GM12875 (cell line): Measurements from ENCODE around the gene FBXO5.

Experiments used
- H3K4me3 ChIP-seq: one replicate; pipeline ENCODE4 v1.5.1; 2011; ENCODE audit warnings: low read depth, low read length, control low read depth
- TF ChIP-seq, protein P1 (sequence below): IDR thresholded peaks from 2 replicates; pipeline ENCODE4 v1.5.1; 2011; ENCODE audit warnings: low read depth, mild to moderate bottlenecking, control low read depth, inconsistent platforms, low read length, moderate library complexity, borderline replicate concordance; ENCODE audit not compliant: insufficient read depth

Gene FBXO5

DNA sequence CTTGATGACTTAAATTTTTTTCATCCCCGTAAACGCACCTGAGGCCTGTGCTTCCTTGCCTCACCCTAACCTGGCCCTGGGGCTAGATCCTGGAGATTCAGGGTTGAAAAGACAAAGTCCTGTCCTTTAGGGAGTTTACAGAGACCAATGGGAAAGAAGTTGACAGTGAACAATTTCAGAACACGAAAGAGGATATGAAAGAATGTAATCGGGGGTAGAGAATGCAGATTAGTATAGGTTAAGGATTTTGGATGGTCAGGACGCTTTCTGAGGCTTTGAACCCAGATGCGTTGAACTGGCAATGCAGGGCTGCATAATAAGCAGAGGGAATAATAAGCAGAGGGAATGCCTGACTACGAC, 1.7 kb upstream of the FBXO5 start:
- peak overlapping the region; percentile 51 for H3K4me3 ChIP-seq
- TF ChIP-seq, protein P1, sequence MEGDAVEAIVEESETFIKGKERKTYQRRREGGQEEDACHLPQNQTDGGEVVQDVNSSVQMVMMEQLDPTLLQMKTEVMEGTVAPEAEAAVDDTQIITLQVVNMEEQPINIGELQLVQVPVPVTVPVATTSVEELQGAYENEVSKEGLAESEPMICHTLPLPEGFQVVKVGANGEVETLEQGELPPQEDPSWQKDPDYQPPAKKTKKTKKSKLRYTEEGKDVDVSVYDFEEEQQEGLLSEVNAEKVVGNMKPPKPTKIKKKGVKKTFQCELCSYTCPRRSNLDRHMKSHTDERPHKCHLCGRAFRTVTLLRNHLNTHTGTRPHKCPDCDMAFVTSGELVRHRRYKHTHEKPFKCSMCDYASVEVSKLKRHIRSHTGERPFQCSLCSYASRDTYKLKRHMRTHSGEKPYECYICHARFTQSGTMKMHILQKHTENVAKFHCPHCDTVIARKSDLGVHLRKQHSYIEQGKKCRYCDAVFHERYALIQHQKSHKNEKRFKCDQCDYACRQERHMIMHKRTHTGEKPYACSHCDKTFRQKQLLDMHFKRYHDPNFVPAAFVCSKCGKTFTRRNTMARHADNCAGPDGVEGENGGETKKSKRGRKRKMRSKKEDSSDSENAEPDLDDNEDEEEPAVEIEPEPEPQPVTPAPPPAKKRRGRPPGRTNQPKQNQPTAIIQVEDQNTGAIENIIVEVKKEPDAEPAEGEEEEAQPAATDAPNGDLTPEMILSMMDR, result no peak

DNA sequence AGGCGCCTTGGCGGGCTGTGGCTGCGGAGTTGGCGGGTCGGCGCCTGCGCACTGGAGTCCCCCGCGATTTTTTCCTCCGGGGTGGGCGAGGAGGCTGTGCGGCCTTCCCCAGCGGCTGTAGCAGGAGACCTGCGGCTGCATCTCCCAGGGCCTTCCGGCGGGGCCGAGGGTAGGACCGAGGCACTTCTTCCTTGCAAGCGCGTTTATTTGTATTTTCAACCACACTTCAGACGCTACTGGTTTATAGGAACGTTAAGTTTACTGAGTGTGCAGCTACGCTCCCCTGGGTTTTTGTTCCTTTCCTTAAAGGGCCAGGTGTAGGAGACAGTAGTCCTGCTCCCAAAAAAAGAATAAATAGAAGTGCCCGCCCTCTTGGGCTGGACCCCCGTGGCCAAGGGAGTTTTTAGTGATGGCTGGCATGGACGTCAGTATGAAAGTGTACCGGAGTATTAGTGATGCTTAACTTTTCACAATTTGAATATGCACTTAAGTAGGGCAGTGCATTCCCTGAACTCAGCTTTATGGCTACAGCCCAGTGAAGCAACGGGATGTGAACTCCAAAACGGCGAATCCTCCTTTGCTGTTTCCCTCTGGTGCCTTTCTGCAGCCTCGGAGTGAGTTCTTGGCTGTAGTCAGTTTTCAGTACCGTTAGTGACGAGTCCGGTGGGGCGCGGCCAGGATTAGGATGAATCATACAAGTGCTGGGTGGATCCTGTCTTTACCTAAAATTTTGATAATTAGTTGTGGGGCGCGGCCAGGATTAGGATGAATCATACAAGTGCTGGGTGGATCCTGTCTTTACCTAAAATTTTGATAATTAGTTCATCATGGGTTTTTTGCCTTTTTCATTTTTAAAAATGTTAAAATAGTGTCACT, 1.0 kb upstream of the FBXO5 start:
- H3K4me3 ChIP-seq, result peak overlapping the region; percentile 51
- TF ChIP-seq, protein P1, result no peak

DNA sequence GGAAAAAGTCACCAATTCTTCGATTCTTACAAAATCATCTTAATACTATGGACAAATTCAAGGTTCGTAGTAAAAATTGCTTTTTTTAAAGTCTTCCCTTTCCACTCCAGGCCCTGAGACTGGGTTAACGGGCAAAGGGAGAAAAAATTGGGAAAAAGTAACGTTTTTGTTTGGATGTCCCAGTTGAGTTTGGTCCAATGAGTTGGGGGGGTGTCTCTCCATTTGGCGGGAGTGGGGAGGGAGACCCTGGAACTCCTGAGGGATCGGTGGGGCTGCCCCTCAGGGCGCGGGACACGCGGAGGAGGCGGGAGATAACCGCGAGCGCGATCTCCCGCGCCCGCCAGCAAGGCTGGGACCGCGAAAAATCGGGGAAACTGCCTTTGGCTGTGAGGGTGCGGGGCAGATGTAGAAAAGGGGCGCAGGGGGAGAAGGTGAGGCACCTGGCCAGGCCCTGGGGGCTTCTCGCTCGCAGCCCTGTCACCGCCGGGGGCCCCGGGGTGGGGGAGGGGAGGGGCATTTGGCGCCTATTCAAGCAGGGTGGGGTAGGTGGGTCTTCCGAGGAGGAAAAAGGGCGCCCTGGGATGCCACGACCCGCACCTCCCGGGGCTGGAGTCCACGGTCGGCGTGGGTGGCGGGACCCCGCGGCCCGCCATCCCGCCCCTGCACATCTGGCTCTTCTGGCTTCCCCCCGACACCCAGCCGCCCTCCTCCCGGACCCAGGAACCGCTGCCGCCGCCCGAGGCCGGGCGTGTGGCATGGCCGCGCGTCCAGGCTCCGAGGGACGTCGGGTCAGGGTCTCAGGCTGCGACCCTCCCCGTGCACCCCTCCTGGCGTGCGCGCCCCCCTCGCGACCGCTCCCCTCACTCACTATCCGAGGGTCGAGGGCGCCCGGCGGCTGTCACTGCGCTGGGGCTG, 595 bp downstream of the FBXO5 start:
- TF ChIP-seq, protein P1, result no peak
- H3K4me3 ChIP-seq, result peak overlapping the region; percentile 78

DNA sequence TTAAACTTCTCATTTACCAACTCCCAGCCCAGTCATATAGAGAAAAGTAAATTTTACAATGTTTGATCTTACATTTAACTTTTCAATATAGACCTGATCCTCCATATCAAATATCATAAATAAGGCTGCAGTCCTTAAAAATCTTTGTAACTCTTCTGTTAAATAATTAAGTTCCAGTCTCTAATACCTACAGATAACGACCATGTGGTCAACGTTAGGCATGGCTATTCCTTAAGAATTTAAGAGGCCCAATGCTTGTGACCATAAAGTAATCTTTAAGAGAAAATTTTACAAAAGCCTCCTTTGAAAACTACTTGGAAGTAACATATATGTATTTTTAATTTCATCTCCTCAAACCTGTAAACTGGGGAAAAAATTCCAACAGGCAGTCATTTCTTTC, 1.6 kb downstream of the FBXO5 start:
- TF ChIP-seq, protein P1, result no peak
- peak overlapping the region; percentile 17 for H3K4me3 ChIP-seq

DNA sequence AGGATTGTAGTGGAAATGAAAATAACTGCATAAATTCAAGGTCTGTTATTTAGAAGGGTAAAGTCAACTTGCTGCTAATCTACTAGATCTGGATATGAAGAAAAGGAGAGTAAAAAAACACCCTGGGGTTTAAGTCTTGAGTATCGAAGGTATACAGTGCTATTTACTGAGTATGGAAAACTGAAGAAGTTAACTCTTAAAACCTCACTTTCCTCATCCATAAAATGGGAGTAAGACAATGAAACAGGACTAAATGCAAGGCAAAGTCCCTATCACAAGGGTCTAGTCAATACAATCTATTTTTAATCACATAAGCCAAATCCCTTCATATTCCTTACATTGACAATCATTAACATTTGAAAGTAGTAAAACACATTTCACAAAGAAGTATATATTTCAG, 2.2 kb downstream of the FBXO5 start:
- H3K4me3 ChIP-seq, result no peak overlapping the region
- TF ChIP-seq, protein P1, result no peak

DNA sequence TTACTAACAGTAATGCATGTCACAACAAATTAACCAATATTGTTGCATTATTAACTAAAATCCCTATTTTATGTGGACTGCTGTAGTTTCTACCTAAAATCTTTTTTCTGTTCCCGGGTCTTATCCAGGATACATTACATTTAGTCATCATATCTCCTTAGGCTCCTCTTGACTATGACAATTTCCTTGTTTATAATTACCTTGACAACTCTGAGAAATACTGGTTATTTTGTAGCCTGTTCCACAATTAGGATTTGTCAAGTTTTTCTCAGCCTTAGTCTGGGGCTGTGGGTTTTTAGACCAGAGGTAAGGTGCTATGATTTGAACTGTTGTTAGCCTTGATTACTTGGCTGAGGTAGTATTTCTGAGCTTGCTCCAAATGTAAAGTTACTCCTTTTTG, 3.7 kb downstream of the FBXO5 start:
- TF ChIP-seq, protein P1, result no peak
- H3K4me3 ChIP-seq, result no peak overlapping the region
